ENCODE measurements around the gene RCAN3.
"Not testable (repeated sequence)": the region's sequence is repeated elsewhere in the genome, so short reads cannot be mapped to it uniquely, and the experiment has no call there.

DNA sequence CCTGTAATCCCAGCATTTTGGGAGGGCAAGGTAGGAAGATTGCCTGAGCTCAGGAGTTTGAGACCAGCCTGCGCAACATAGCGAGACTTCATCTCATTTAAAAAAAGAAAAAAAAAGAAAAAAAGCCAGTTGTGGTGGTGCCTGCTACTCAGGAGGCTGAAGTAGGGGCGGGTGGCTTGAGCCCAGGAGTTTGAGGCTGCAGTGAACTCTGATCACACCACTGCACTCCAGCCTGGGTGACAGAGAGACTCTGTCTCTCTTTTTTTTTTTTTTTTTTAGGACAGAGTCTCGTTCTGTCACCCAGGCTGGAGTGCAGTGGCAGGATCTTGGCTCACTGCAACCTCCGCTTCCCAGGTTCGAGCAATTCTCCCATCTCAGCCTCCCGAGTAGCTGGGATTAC is 26.7 kb downstream of the RCAN3 start:
- TF ChIP-seq, protein P1, sequence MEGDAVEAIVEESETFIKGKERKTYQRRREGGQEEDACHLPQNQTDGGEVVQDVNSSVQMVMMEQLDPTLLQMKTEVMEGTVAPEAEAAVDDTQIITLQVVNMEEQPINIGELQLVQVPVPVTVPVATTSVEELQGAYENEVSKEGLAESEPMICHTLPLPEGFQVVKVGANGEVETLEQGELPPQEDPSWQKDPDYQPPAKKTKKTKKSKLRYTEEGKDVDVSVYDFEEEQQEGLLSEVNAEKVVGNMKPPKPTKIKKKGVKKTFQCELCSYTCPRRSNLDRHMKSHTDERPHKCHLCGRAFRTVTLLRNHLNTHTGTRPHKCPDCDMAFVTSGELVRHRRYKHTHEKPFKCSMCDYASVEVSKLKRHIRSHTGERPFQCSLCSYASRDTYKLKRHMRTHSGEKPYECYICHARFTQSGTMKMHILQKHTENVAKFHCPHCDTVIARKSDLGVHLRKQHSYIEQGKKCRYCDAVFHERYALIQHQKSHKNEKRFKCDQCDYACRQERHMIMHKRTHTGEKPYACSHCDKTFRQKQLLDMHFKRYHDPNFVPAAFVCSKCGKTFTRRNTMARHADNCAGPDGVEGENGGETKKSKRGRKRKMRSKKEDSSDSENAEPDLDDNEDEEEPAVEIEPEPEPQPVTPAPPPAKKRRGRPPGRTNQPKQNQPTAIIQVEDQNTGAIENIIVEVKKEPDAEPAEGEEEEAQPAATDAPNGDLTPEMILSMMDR (IDR thresholded peaks at IDR 0.05): not testable (repeated sequence)
- TF ChIP-seq POLR2A (IDR thresholded peaks at IDR 0.05): not testable (repeated sequence)

All from uterus (tissue), 2 donors.